Activated CD8-positive, alpha-beta memory T cell treated with anti-CD3 and anti-CD28 coated beads, Interleukin-2, amount 50 U/mL, for 24 hours (primary cell): Measurements from ENCODE around the gene TBC1D9.
"Not testable (repeated sequence)": the region's sequence is repeated elsewhere in the genome, so short reads cannot be mapped to it uniquely, and the experiment has no call there.

ENCODE experiments used
- DNase-seq: peaks from one replicate; pipeline ENCODE4 v3.0.0-alpha.2; 2020; ENCODE audit errors: extremely low read depth

The TBC1D9 gene

GRCh38 chr4:140753329-140753728, 2.9 kb downstream of the TBC1D9 start:
- DNase-seq, result no peak

GRCh38 chr4:140752291-140753068, 3.7 kb downstream of the TBC1D9 start:
- DNase-seq, result no peak

GRCh38 chr4:140750470-140750869, 5.7 kb downstream of the TBC1D9 start:
- no peak for DNase-seq

GRCh38 chr4:140748171-140748570, 8.0 kb downstream of the TBC1D9 start:
- no peak for DNase-seq

- not testable (repeated sequence) for DNase-seq
These were observed 9.6 kb downstream of the TBC1D9 start for GRCh38 chr4:140746546-140746945.

GRCh38 chr4:140744421-140744820, 11.8 kb downstream of the TBC1D9 start:
- DNase-seq, result no peak

GRCh38 chr4:140743194-140743931, 12.8 kb downstream of the TBC1D9 start:
- no peak for DNase-seq

GRCh38 chr4:140742838-140743193, 13.4 kb downstream of the TBC1D9 start:
- no peak for DNase-seq

GRCh38 chr4:140740906-140741670, 15.1 kb downstream of the TBC1D9 start:
- DNase-seq, result no peak

- no peak for DNase-seq
These were observed 15.8 kb downstream of the TBC1D9 start for GRCh38 chr4:140740422-140740821.

- no peak for DNase-seq
These were observed 16.2 kb downstream of the TBC1D9 start for GRCh38 chr4:140739971-140740370.

GRCh38 chr4:140738139-140738538, 18.0 kb downstream of the TBC1D9 start:
- no peak for DNase-seq

GRCh38 chr4:140736669-140737343, 19.4 kb downstream of the TBC1D9 start:
- no peak for DNase-seq

GRCh38 chr4:140735779-140736391, 20.3 kb downstream of the TBC1D9 start:
- no peak for DNase-seq

- DNase-seq, result no peak
These were observed 20.9 kb downstream of the TBC1D9 start for GRCh38 chr4:140735317-140735716.

GRCh38 chr4:140732780-140733179, 23.4 kb downstream of the TBC1D9 start:
- no peak for DNase-seq

- no peak for DNase-seq
These were observed 26.7 kb downstream of the TBC1D9 start for GRCh38 chr4:140729344-140730049.

GRCh38 chr4:140726776-140727500, 29.2 kb downstream of the TBC1D9 start:
- DNase-seq, result no peak

- DNase-seq, result no peak
These were observed 30.6 kb downstream of the TBC1D9 start for GRCh38 chr4:140725556-140725955.

- no peak for DNase-seq
These were observed 31.4 kb downstream of the TBC1D9 start for GRCh38 chr4:140724760-140725159.
